ENCODE measurements around the gene ANKMY1.
A peak's percentile ranks its signal among the peaks of the same experiment; 100 is the strongest.

ANKMY1 gene, protein sequence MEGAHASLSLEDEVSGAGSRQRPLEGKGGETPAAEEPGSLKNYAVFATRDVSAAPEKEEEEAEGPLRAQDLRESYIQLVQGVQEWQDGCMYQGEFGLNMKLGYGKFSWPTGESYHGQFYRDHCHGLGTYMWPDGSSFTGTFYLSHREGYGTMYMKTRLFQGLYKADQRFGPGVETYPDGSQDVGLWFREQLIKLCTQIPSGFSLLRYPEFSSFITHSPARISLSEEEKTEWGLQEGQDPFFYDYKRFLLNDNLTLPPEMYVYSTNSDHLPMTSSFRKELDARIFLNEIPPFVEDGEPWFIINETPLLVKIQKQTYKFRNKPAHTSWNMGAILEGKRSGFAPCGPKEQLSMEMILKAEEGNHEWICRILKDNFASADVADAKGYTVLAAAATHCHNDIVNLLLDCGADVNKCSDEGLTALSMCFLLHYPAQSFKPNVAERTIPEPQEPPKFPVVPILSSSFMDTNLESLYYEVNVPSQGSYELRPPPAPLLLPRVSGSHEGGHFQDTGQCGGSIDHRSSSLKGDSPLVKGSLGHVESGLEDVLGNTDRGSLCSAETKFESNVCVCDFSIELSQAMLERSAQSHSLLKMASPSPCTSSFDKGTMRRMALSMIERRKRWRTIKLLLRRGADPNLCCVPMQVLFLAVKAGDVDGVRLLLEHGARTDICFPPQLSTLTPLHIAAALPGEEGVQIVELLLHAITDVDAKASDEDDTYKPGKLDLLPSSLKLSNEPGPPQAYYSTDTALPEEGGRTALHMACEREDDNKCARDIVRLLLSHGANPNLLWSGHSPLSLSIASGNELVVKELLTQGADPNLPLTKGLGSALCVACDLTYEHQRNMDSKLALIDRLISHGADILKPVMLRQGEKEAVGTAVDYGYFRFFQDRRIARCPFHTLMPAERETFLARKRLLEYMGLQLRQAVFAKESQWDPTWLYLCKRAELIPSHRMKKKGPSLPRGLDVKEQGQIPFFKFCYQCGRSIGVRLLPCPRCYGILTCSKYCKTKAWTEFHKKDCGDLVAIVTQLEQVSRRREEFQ

DNA sequence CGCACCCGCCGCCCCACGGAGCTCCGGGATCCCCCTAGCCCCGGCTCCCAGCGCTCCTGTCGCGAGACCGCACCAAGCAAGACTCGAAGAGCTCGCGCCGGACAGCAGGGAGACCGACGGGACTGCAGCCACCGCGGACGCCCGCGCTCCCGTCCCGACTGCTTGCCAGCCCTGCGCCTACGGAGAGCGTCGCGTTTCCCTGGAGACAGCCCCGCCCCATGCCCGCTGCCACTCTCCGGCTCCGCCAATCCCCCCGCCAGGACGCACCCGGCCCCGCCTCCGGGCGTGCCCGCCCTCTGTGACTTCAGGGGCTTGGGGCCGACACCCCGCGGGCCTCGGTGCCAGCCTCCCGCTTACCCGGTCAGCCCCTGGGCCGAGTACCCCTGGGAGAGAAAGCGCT, at the start of gene ANKMY1:
ANKMY1 (minus strand) TSS at position 181 of the 400 bp plus-strand sequence. CDS start 653 bp downstream, outside the sequence.
- no peak for DNase-seq

DNA sequence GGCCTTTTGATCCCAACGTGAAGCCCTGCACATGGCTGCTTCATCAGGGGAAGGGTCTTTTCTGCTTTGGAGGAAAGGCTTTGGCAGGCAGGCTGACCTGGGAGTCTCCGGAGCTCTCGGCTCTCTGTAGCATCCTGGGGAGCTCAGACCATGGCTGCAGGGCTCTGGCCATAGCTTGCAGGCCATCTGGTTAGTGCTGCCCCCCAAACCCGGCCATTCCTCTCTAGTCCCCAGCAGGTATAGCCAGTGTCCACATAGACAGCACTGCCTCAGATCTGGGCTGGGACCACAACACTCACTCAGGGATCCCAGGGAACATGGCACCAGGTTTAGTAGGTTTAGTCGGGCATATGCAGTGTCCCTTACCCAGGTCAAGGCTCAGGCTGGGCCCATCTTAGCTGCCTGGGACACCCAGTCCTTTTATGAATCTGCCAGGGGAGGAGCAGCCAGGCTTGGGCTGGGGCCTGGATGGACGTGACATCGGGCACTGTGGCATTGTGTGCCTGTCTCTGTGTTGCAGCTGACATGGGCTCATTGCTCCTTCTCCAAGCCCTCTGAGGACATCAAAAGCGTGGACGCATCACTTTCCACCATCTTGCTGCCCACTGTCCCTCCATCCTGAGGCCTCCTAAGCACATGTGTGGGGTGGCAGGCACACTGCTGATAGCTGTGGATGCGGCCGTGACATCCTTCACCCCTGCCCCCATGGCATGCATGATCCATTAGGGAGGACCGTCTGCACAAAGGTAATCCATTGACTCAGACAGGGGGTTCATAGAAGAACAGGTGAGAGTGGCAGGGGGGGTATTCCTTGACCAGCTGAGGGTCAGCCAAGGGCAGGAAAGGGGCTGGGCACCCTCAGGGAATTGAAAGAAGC, 48.3 kb upstream of the ANKMY1 start:
- no peak for DNase-seq

DNA sequence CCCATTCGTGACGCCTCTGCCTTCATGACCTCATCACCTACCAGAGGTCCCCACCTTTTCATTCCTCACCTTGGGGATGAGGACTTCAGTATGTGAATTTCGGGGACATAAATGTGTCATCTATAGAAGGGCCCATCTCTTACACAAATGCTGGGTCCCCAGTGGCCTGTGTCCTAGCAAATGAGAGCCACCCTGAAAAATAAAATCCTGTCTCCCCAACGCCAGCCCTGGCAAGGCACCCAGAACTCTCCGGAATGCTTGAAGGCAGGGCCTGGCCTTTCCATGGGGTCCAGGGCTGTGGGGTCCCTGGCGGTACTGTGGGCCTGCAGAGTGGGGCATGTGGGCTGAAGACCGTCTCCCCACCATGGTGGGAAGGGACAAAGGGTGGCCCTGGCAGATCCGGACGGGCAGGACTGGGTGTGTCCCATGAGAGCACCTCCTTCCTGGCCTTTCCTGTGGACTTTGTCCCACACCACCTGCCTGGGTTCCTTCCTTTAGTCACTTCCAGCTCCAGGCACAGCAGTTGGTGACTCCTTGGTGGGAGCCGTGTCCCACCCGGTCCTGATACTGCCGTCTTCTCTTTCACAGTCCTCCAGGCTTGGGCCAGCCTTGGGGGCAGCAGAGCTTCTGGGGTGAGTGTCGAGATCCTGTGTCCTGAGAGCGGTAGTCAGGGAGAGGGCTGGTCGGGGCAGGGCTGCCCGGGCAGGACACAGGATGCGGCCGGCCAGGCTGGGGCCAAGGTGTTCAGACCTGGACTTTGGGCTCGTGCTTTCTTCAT, 47.3 kb upstream of the ANKMY1 start:
- no peak for DNase-seq

DNA sequence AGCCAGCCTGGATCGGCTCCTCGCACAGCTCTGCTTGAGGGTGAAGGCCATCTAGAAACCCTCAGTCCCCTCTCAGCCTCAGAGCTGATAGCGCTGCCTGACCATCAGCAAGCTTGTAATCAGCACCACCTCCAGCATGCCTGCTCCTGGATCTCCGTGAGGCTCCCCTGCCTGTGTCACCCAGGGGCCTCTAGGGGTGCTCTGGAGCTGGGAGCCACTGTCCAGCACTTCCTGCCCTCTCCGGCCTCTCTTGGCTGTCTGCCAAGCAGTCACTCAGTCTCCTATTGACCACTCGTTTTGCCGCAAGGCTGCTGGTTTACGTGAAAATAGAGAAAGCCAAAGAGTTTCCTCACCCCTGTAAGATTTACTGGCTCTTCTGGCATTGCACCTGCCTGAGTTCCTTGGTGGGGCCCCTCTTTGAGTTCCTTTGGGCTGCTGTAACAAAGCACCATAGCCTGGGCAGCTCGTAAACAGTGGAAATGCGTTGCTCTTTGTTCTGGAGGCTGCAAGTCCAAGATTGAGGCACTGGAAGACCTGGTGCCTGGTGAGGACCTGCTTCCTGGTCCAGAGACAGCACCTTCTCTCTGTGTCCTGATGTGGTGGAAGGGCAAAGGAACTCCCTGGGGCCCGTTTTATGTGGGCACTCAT, 46.6 kb upstream of the ANKMY1 start:
- DNase-seq, result no peak

DNA sequence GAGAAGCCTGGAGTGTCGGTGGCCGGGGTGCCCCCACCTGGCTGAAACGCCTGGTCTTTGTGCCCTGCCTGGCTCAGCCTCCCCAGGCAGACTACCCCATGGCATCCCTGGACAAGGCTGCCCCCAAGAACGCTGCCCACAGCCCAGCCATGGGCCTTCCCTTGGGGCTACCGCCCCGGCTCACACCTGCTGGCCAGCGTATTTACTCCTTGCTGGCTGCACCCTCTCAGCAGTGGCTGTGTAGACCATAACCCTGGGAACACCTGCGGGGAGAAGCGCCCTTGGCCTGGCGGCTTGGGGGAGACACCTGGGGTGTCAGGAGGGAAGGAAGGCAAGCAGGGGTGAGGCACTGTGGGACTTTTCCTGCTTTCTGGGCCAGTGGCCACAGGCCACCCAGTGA, 46.1 kb upstream of the ANKMY1 start:
- no peak for DNase-seq

DNA sequence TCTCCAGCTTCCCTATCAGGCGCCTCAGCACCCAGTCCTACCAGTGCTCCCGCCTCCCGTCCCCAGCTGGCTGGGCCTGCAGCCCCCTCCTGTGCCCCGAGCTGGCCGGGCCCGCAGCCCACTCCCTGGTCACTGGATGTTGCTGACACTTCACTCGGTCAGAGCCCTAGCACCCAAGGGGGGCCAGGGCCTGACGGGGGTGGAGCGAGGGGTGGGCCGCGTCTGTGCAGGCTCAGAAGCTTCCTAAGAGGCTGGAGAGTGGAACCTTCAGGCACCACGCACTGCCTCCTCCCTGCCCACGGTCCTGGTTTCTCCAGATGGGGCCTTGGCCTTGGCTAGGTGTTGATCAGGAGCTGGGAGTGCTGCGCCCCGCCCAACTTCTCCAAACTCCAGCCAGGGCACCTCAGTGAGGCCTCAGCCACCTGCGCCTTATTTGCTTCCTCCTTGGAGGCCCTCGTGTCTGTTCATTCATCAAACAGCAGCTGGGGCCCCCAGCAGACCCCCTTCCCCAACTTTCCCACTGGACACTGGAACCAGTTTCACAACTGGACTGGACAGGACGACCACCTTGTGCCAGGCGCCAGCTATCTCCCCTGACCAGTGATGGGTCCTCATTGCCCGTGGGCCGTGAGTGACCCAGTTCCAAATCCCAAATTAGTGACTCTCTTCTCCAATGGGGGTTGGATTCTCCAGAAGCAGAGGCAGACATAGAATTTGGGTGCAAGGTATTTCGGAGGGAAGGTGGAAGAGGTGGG, 45.5 kb upstream of the ANKMY1 start:
- DNase-seq, result no peak

DNA sequence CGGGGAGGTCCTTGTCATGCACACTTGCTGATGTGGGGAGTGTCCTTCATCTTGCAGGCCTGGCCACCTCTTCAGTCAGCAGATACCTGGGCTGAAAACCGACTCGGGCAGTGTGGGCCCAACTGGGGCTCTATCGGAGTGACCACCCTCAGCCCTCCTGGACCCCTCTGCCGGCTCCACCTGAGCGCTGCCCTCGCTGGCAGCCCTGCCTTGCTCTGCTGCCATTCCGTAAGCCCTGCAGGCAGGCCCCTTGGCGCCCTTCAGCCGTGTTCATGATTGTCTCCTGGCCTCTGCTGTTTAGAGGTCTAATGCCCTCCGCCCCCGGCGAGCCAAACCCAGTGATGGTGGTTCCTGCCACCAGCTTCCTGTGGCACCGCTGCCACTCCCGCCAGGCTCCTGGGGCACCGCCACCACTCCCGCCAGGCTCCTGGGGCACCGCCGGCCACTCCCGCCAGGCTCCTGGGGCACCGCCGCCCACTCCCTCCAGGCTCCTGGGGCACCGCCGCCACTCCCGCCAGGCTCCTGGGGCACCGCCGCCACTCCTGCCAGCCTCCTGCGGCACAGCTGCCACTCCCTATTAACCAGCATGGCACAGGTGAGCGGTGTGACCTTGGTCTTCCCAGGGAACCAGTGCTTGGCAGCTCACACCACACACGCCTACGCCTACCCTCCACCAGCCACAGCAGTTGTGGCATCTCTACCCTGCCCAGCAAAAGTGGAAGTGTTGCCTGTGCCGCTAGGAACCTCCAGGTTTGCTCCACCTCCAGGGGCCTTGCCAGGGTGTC, 44.7 kb upstream of the ANKMY1 start:
- no peak for DNase-seq

DNA sequence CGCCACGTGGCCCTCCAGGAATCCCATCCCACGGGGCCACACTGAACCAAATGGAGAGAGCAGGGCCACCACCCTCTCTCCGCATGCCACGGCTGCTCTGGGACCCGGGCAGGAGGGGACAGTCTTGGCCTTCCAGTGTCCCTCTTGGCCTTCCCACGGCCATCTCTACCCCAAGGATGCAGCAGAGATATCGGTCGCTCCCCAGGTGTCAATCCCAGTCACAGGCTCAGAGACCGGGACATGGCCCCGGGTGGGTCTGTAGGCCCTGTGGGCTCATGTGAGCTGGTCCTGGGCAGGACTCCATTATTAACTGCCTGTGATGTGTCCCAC, 44.0 kb upstream of the ANKMY1 start:
- DNase-seq, result no peak

DNA sequence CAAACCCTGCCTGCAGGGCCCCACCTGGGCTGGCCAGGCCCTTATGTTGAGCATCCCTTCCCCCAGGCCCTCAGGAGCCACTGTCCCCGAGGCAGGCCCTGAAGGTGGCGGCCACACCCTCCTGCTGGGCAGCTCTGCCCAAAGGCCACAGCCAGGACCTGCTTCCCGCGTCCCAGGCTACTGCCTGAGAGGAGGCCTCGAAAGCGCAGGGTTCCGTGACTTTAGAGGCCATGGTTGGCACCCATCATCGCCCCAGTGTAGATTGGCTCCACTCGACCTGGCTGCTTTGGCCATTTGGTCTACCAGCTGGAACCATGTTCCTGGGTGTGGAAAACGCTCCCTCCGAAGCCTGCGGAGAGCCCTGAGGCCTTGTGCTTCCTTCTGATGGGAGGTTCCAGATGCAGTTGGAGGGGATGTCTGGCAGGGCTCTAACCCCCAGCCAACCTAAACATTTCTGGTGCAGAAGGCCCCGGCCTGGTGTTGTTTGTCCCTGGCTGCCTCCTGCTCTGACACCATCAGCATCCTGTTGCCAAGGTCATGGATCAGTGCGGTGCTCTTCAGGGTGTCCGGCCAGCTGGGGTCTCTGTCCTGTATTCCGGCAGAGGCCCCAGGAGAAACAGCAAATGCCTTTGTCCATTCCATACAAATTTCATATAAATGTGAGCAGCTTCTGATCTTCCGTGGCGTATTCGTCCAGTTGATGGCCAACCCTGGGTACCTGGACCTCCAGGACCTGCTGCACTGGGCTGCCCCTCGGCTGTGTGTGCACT, 43.5 kb upstream of the ANKMY1 start:
- no peak for DNase-seq

DNA sequence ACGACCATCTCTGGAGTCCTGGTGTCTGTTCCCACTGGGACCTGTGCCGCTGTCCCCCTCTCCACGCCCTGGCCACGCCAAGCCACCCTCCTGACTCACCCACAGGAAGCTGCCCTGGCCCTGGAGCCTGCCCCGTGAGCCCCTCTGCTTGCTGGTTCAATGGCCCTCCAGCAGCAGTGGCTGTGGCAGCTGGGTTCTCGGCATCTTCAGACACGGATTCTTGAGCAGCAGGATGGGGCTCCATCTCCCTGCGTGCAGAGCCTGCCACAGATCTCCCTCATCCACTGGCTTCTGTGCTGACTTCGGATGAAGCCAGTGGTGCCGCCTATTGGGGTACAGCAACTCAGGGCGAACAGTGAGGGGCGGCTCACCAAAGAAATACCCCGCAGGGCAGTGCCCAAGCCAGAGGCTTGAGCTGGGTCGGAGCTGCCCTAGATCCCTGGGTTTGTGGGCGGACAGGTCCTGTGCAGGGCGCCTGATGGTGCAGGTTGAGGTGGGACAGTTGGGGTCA, 42.7 kb upstream of the ANKMY1 start:
- no peak for DNase-seq

DNA sequence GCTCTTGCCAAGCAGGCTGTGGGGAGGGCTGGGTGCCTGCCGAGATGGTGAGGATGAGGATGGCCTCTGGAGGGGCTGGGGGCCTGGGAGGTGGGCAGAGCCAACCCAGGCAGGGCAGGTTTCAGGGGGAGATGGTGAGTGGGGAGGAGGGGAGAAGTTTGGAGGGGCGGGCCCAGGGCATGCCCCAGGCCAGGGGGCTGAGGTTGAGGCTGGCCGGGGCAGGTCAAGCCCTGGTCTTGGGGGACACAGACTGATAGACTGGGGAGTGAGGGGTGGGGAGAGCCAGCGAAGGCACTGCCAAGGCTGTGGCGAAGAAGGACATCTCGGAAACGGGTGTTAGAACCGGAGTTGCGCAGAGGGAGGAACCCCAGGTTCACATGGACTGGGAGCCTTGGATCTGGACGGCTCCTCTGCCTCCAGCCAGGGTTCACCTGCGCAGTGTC, 41.4 kb upstream of the ANKMY1 start:
- DNase-seq, result no peak

DNA sequence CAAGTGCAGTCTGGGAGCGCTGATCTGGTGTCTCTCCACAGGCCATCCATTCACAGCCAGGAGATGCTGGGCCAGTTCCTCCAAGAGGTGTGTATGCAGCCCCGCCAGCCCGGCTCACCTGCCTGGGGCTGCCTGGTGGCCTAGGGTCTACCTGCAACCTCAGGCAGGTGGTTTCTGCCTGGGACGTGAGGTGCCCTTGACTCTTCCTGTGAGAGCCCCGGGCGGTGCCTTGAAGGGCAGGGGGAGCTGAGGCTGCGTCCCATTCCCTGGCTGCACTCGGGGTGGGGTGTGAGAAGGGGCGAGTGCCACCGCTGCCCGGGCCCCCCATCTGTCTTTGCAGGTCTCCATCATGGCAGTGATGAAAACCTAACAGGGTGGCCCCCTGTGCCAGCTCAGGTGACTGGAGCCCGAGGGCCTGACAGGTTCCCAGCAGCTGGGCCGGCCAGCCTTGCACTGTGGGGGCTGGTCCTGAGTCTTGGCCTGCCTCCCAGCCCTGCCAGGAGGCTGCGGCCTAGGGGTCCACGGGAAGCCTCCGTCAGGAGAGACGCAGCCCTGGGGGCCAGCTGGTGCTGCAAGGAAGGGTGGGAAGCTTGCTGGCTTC, 40.6 kb upstream of the ANKMY1 start:
- no peak for DNase-seq

DNA sequence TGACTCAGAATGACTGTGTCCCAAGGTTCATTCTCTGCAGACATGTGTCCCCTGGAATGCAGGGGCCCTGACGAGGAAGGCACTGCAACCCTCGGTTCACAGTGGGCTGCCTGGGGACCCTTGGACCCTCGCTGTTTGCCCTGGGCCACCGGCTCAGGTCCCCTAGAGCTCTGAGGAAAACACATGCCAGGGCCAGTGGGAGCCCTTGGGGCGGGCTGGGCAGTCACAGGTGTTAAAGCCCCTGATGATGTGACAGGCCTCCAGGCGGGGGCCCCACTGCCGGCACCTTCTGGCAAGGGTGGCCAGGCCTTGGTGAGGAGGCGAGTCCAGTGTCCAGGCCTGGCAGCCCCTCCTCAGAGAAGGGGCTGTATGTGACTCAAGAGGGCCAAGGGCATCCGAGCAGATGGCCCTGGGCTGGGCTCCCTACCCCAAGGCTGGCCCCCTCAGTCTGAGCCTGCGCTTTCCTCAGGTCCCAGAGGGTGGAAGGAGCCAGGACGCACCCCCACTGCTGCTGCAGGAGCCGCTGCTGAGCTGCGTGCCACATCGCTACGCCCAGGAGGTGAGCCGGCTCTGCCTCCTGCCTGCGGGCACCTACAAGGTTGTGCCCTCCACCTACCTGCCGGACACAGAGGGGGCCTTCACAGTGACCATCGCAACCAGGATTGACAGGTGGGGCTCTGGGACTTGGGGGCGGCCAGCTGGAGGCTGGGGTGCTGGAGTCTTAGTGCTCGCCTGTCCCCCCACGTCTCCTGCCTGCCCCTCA, 39.8 kb upstream of the ANKMY1 start:
- no peak for DNase-seq

DNA sequence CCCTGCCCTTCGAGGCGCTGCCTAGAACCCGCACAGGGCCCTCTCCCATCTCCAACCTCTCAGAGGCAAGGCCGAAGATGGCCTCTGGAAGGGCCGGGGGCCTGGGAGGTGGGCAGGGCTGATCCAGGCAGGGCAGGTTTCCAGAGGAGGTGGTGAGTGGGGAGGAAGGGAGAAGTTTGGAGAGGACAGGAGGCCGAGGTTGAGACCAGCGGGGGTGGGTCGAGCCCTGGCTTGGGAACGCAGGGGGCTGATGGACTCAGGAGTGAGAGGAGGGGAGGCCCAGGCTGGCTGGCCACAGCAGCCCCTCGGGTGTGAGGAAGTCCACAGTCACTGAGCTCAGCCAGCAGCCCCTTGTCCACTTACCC, 39.2 kb upstream of the ANKMY1 start:
- DNase-seq, result no peak

DNA sequence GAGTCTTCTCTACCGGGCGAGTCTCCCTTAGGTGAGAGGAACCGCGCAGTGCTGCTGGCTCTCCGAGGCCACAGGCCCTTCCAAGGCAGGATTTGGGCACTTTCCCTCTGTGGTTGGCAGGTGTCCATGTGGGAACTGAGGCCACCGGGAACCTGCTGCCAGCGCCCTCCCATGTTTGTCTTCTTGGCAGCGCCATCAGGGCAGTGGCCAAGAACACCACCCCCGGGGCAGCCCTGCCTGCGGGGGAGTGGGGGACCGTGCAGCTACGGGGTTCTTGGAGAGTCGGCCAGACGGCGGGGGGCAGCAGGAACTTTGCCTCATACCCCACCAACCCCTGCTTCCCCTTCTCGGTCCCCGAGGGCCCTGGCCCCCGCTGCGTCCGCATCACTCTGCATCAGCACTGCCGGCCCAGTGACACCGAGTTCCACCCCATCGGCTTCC, 38.7 kb upstream of the ANKMY1 start:
- DNase-seq, result no peak

DNA sequence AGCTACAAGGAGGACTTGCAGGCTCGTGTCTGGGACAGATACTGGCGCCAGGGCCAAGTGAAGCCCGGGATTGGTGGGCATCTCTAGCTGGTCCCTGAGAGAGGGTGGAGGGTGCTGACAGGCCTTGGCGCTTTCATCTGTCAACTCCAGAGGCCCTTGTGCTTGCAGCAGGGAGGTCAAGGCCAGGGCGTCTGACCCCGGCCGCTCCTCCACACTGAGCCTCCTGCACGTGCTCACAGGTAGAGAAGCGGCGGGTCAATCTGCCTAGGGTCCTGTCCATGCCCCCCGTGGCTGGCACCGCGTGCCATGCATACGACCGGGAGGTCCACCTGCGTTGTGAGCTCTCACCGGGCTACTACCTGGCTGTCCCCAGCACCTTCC, 38.3 kb upstream of the ANKMY1 start:
- DNase-seq, result no peak

DNA sequence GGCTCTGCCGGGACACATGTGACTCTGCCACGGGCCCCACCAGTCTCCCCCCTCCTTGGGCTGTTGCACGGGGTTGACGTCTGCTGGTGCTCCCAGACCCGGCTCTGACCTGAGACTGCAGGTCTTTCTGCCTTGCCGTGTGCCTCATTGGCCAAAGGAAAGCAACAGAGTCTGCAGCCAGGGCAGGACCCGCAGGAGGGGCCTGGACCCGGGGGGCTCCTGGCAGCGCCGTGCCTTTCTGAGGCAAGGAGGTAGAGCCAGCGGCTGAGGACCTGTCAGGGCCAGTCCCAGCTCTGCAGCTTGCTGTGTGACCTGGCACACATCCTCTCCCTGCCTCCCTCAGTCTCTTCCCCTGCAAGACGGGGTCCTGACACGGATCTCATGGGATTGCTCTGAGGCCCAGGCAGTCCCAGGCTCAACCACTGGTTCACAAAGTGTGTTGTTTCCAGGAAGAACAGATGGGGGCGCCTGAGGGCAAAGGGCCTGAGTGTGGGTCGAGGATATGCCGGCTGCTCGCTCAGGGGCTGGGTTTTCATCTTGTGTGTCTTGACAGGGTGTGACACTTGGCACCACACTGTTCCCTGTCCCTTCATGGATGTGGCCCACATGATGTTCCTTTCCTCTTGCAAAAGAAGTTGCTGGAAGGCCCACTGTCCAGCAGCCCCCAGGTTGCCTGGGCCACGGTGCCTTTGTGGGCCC, 37.7 kb upstream of the ANKMY1 start:
- DNase-seq, result peak; percentile 55
